ENCODE results near the gene INCA1.

DNA sequence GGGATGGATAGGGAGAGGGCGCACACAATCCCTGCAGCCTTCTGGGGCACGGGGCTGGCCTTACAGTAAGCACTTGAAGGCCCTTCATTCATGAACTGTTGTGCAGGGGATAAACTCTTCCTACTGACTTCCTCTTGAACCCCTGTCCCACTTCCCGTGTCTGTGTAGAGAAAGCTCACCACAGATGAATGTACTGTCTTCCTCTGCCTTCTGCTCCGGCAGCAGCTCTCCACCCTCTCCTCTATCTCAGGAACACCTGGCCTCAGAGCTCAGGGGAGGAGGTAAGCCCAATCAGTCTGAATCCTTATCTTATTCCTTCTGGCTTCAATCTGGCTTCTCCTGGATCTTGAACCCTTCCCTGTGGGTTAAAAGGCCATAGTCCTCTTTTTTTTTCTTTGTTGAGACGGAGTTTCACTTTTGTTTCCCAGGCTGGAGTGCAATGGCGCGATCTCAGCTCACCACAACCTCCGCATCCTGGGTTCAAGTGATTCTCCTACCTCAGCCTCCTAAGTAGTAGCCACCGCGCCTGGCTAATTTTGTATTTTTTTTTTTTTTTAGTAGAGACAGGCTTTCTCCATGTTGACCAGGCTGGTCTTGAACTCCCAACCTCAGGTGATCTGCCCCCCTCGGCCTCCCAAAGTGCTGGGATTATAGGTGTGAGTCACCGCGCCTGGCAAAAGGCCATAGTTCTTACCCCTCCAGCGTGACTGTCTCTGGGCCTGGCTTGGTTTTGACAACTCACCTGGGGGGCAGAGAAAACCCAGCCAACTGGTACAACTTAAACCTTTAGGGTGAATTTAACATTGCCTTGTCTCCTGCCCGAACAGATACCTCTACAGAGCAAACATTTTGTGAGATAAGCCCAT, 45.1 kb upstream of the INCA1 start:
- TF ChIP-seq, protein P1, sequence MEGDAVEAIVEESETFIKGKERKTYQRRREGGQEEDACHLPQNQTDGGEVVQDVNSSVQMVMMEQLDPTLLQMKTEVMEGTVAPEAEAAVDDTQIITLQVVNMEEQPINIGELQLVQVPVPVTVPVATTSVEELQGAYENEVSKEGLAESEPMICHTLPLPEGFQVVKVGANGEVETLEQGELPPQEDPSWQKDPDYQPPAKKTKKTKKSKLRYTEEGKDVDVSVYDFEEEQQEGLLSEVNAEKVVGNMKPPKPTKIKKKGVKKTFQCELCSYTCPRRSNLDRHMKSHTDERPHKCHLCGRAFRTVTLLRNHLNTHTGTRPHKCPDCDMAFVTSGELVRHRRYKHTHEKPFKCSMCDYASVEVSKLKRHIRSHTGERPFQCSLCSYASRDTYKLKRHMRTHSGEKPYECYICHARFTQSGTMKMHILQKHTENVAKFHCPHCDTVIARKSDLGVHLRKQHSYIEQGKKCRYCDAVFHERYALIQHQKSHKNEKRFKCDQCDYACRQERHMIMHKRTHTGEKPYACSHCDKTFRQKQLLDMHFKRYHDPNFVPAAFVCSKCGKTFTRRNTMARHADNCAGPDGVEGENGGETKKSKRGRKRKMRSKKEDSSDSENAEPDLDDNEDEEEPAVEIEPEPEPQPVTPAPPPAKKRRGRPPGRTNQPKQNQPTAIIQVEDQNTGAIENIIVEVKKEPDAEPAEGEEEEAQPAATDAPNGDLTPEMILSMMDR (IDR thresholded peaks at IDR 0.05) = no peak
- TF ChIP-seq POLR2AphosphoS5 (IDR thresholded peaks at IDR 0.05) (no peak), EP300 (IDR thresholded peaks at IDR 0.05) (no peak), POLR2A (IDR thresholded peaks at IDR 0.05) (no peak)

Measured in stomach (tissue), 4 donors.